NOMO-1 treated with dmso at 0.1 percent for 144 hours (cell line): ENCODE measurements around the gene CARS1.

Source experiments
- DNase-seq: peaks from one replicate; lab custom pipeline; 2025; ENCODE audit not compliant: unreplicated experiment; lab: John Stamatoyannopoulos, UW

CARS1 gene

DNA sequence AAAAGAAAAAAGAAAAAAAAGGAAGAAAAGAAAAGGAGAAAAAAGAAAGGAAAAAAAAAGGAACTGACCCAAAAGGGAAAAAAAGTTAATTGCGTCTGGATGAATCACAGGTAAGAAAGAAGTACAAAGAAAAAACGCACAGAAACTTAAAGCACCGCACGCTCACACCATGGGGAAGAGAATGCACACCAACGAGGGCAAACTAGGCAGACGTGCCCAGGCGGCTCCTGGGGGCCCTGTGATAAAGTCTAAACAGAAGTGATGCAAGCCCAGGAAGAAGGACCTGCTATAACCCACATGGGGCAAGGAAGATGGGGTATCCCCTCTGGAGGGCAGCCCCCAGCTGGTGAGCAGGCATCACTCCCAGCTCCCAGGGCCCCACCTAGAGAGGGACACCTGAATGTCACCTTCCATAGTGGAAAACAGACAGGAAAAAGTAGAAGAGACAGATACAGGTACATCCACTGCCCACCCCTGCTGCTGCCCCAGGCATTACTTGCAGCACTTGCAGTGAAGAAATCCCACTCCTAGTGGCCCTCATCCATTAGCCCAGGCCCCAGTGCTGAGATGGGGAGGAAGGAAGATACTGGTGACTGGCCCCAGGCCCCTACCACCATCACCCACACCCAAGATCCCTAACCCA, 94.0 kb downstream of the CARS1 start:
- DNase-seq = peak; percentile 6

DNA sequence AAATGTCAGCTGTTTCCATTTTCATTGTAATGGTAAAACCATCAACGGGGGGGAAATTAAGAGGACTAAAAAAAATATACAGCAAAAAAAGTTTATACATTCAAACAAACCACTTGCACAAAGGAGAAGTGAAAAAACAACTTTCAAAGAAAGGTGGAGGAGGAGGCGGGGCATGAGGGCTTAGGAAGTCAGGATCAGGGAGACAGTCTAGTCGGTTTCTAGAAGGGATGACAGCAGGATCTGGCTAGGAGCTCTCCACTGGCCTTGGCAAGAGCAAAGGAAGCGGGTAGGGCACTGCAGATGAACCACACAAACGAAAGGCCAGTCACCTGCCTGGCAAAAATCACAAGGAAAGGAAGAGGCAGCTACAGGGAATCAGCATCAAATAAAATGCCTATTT, 96.1 kb downstream of the CARS1 start:
- no peak for DNase-seq

DNA sequence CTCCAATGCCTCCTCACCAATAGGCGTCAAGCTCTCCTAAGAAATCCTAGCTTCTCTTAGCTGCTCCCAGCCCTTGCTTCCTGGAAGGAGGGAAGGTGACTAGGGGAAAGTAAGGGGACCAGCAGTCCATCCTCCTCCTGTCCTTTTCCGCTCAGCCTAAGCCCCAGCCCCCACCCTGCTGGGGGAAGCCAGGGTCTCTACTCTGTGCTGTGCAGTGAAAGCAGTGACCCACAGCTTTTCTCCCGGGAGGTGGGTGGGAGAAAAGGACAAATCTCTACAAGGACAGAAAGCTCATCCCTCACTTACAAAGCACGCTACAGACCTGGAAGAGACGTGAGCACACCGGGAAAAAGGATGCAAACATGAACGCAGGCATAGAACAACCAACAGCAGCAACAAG, 97.1 kb downstream of the CARS1 start:
- no peak for DNase-seq

DNA sequence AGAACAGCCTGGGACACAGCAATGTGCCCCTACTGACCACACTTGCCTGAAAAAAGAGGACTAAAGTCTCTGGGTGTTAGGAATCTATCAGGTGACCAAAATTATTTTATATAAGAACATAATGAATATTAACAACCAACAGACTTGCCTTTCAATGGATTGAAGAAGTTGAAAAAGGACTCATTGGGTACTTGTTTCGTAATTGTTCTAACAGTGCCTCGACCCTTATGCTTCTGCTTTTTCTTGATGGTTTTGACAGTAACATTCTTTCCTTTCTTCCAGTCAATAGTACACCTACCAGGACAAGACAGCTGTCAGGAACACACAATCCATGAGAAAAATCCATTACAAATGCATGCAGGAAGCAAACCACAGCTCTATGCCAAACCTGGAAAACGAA, 99.0 kb downstream of the CARS1 start:
- DNase-seq = peak; percentile 13

DNA sequence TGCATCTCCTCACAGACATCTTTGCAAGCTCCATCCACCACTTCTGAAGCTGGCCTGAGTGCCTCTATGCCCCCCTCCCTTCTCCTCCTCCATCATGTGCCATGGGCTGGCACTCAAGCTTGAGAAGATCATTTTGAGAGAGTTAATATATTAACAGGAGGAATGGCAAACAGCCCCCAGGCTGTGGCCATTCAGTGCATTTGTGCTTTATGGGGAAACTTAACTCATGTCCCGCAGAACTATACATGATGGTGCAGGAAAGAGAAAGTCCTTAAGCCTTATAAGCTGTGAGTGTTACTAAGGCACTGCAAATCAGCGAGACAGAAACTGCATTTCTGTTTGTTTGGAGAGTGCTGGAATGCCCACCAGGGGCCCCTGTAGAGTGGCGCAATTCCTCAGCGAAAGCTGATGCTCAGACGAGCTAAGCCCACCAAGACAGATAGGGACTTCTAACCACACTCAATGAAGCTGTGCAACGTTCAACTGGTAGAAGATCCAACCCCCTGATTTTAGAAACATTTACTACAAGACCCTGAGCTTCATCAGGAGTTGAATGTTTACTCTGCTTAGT, 101.2 kb downstream of the CARS1 start:
- no peak for DNase-seq

DNA sequence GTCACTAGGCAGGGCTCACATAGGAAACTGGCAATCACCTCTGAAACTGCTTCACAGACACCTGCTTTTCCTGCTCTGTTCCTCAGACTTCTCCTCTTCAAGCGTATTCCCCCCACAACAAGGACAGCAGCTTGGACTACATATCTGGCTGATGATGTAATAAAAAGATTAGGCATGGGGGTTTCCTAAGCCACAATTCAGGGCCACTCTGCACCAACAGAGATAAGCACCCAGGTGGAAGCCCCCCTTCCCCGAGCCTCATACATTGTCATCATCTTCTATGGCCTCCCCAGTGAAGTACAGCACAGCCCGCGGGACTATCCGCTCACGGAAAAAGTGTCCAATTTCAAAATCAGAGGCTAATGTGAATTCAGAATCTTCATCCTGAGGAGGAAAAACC, 103.0 kb downstream of the CARS1 start:
- no peak for DNase-seq

DNA sequence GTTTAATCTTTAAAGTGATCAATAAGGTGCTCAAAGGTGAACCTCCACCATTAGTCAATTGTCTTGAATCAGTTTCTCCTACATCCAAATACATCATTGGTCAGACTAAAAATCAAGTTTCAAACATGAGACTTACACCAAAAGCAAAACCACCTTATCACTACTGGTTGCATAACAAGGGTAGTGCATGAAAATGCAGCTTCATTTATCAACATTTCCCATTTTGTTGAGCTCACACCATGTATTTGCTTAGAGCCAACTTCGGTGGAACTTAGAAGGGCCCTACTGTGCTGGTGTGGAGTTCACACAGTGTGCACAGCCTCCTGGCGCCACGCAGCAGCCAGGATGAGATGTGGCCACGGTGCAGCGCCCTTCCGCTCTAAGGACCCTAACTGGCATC, 104.9 kb downstream of the CARS1 start:
- DNase-seq = peak; percentile 13

DNA sequence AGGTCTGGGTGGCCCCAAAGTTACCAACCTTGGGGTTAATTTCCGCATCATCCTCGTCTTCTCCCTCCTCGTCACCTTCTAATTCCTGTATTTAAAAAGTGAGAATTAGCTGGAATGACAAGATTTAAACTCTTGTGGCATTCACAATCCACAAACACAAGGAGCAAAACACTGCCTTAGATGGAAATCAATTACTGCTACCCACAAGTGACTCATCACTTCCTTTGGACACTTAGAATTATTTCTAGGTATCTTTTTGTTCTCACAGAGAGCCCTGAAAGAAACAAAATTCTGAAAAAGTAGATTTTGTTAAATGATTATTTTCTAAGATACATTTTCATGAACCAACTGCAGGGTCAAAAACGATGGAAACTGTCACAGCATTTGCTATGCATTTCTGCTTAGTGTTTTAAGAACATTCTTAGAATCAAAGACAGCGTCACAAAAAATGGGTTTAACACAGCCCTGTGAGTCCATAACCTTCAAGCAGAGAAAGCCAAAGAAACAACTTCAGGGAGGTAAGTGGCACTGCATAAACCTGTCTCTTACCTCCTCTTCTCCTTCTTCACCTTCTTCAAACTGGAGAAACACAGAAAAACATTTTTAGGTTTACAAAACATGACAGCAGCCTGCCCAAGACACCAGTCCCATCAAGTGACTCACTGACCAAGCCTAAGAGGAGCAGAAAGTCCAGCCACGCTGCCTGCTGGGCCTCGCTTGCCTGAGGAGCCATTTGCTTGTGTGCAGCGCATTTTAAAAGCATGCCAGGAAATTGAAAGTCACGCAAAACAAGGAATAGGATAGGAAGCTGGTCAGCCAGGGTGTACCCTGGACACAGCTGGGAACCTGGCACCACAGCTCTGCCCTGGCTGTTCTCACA, 105.8 kb downstream of the CARS1 start:
- DNase-seq = no peak
